BJ (cell line): Measurements from ENCODE around the gene KAT7. TPM values are rescaled to one million over a fixed set of nuclear protein-coding genes. Genes with fewer than 3 reads are reported as not detected.
"Not testable (repeated sequence)": the region's sequence is repeated elsewhere in the genome, so short reads cannot be mapped to it uniquely, and the experiment has no call there.

ENCODE experiments used
- CTCF ChIA-PET: fragments of 350-600 bp; formaldehyde crosslinking; extraction: SDS; loops from one replicate; lab custom pipeline; 2021; ENCODE audit warnings: antibody characterized with exemption, inconsistent platforms; lab: Yijun Ruan, JAX
- POLR2A ChIA-PET: fragments of 300-600 bp; sonication (Branson Sonifier 250); formaldehyde crosslinking; extraction: SDS; loops from one replicate; lab custom pipeline; 2021; ENCODE audit warnings: antibody characterized with exemption; lab: Charles Lee
- DNase-seq: peaks from one replicate; pipeline ENCODE4 v3.0.0-alpha.2; 2011; ENCODE audit warnings: low read depth
- H3K27me3 ChIP-seq: 2 replicates; pipeline ENCODE4 v1.6.0; 2011; ENCODE audit warnings: low read length; ENCODE audit not compliant: control insufficient read depth, insufficient read depth
- H3K36me3 ChIP-seq: 2 replicates; pipeline ENCODE4 v1.5.1; 2011; ENCODE audit warnings: low read length; ENCODE audit not compliant: control insufficient read depth, insufficient read depth
- H3K4me3 ChIP-seq: 2 replicates; pipeline ENCODE4 v1.5.1; 2011; ENCODE audit warnings: low read depth, mild to moderate bottlenecking, control low read depth, low read length
- CTCF ChIP-seq: IDR thresholded peaks from 2 replicates; pipeline ENCODE4 v1.5.1; 2011; ENCODE audit warnings: low read depth, mild to moderate bottlenecking, control low read depth, inconsistent platforms, low read length, moderate library complexity; ENCODE audit not compliant: insufficient read depth
- polyA plus RNA-seq: library from polyadenylated mRNA; depleted of rRNA; stranded (reverse); fragments of >200 nt; gene quantifications from 2 replicates; pipeline ENCODE4 v1.2.3, GENCODE V29; 2011

The KAT7 gene
- polyA plus RNA-seq, 1 experiment = 23.0 TPM

GRCh38 chr17:49822829-49823228, 34.3 kb downstream of the KAT7 start:
- H3K27me3 ChIP-seq = no peaks in the 10 kb centered on the region
- peaks cover 14% of the 10 kb centered on the region for H3K36me3 ChIP-seq
- ChIA-PET POLR2A (no interaction called here), CTCF (no interaction called here)
- DNase-seq = peak; percentile 47
- H3K4me3 ChIP-seq = no peak overlapping the region
- TF ChIP-seq CTCF = no peak

- peaks cover 11% of the 10 kb centered on the region for H3K36me3 ChIP-seq
- TF ChIP-seq CTCF = no peak
- CTCF ChIA-PET = no interaction called here
Measured at GRCh38 chr17:49823614-49824013, 35.1 kb downstream of the KAT7 start.

GRCh38 chr17:49825645-49826044, 37.2 kb downstream of the KAT7 start:
- CTCF ChIA-PET = no interaction called here
- DNase-seq = no peak
- H3K36me3 ChIP-seq = peaks cover 8% of the 10 kb centered on the region
- no peak for TF ChIP-seq CTCF
- POLR2A ChIA-PET = no interaction called here
- no peak overlapping the region for H3K4me3 ChIP-seq
- H3K27me3 ChIP-seq = no peaks in the 10 kb centered on the region

More at GRCh38 chr17:49823614-49824013, 35.1 kb downstream of the KAT7 start:
- no peaks in the 10 kb centered on the region for H3K27me3 ChIP-seq
- POLR2A ChIA-PET = no interaction called here
- H3K4me3 ChIP-seq = no peak overlapping the region
- peak; percentile 18 for DNase-seq

GRCh38 chr17:49828325-49828724, 39.8 kb downstream of the KAT7 start:
- H3K27me3 ChIP-seq, H3K4me3 ChIP-seq, CTCF ChIA-PET, DNase-seq, H3K36me3 ChIP-seq, POLR2A ChIA-PET: not testable (repeated sequence)

- no peak for DNase-seq
- Histone ChIP-seq H3K27me3 (no peaks in the 10 kb centered on the region), H3K36me3 (peaks cover 5% of the 10 kb centered on the region; the same call in 1 of the 2 replicates), H3K4me3 (no peak overlapping the region)
- CTCF ChIA-PET = interaction anchor here (1.5 kb wide), 1 partner anchor 259 kb away, joined by 5 read pairs; no protein-coding TSS in a partner anchor
- POLR2A ChIA-PET = no interaction called here
- TF ChIP-seq CTCF = no peak
Measured at GRCh38 chr17:49829026-49829425, 40.5 kb downstream of the KAT7 start.

GRCh38 chr17:49830605-49831004, 42.1 kb downstream of the KAT7 start:
- H3K36me3 ChIP-seq = peaks cover 5% of the 10 kb centered on the region; the same call in 1 of the 2 replicates
- no peak overlapping the region for H3K4me3 ChIP-seq
- CTCF ChIA-PET = interaction anchor here (2.5 kb wide), 1 partner anchor 21 kb away, joined by 5 read pairs; no protein-coding TSS in a partner anchor
- POLR2A ChIA-PET = no interaction called here
- no peaks in the 10 kb centered on the region for H3K27me3 ChIP-seq
- TF ChIP-seq CTCF = no peak
- DNase-seq = no peak
